ENCODE data around the gene TTC33.

GRCh38 chr5:40605295-40605958 lies 150.3 kb downstream of the TTC33 start:
- TF ChIP-seq EZH2 (IDR thresholded peaks at IDR 0.05) (no peak), POLR2AphosphoS5 (IDR thresholded peaks at IDR 0.05; ENCODE audit: borderline replicate concordance, low read depth, low read length) (no peak), FOXP2 (optimal IDR thresholded peaks at IDR 0.05; ENCODE audit: control extremely low read depth, extremely low read length, insufficient read depth) (no peak)

Measured in SK-N-MC (cell line).